Measurements from ENCODE around the gene CHTOP.

The CHTOP gene

GRCh38 chr1:153688736-153689328, 55.0 kb downstream of the CHTOP start:
- DNase-seq (ENCODE audit: low read depth), result no peak

DNA sequence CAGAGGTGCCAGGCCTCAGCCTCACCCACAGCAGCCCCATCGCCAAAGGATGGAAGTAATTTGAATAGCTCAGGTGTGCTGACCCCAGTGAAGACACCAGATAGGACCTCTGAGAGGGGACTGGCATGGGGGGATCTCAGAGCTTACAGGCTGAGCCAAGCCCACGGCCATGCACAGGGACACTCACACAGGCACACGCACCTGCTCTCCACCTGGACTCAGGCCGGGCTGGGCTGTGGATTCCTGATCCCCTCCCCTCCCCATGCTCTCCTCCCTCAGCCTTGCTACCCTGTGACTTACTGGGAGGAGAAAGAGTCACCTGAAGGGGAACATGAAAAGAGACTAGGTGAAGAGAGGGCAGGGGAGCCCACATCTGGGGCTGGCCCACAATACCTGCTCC, 59.6 kb downstream of the CHTOP start:
- DNase-seq (ENCODE audit: low read depth), result no peak
